ENCODE measurements around the gene FAM184B.
A peak's percentile ranks its signal among the peaks of the same experiment; 100 is the strongest.

Gene FAM184B

DNA sequence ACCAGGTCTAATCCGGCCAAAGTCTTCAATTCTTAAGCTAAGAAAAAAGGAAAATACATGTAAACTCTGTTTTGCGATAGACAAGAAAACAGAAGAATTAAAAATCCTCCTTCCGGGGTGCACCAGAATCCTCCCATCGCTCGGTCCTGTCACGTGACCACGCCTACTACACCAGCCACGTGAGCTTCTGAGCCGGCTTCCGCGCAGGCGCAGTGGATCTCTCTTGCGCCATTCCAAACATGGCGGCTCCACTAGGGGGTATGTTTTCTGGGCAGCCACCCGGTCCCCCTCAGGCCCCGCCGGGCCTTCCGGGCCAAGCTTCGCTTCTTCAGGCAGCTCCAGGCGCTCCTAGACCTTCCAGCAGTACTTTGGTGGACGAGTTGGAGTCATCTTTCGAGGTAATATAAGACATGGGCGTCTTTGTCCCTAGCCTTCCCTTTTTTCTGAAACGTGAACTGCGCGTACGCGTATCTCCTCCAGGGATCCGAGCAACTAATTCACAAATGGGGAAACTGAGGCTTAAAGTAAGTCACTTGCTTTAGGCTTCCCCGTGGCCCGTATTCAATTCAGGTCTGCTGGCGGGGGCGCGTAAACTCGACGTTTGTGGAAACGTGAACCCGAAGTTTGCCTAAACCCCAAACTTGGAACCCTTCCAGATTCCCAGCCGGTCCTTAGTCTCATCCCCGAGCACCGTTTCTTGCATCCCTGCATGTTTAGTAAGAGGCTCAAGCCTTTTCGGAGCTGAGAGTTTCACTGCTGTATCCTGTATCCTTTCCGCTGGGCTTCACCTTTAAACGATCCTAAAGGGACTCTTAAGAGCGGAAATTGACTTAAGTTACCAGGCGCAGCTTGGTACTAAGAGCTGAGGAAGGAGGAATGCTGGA lies 166.8 kb downstream of the FAM184B start, which contains the start of gene MED28:
TSS of gene MED28 (plus strand) at position 226 of the 884 bp plus-strand sequence. CDS start at position 240, 14 bp downstream.
- TF ChIP-seq, protein P1, sequence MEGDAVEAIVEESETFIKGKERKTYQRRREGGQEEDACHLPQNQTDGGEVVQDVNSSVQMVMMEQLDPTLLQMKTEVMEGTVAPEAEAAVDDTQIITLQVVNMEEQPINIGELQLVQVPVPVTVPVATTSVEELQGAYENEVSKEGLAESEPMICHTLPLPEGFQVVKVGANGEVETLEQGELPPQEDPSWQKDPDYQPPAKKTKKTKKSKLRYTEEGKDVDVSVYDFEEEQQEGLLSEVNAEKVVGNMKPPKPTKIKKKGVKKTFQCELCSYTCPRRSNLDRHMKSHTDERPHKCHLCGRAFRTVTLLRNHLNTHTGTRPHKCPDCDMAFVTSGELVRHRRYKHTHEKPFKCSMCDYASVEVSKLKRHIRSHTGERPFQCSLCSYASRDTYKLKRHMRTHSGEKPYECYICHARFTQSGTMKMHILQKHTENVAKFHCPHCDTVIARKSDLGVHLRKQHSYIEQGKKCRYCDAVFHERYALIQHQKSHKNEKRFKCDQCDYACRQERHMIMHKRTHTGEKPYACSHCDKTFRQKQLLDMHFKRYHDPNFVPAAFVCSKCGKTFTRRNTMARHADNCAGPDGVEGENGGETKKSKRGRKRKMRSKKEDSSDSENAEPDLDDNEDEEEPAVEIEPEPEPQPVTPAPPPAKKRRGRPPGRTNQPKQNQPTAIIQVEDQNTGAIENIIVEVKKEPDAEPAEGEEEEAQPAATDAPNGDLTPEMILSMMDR (IDR thresholded peaks at IDR 0.05; ENCODE audit: low read depth, low read length): no peak
- Histone ChIP-seq H3K4me3 (ENCODE audit: low read depth, low read length) (peak within 1 kb of the TSS; percentile 98), H3K4me1 (no peaks in the 10 kb centered on the region)

DNA sequence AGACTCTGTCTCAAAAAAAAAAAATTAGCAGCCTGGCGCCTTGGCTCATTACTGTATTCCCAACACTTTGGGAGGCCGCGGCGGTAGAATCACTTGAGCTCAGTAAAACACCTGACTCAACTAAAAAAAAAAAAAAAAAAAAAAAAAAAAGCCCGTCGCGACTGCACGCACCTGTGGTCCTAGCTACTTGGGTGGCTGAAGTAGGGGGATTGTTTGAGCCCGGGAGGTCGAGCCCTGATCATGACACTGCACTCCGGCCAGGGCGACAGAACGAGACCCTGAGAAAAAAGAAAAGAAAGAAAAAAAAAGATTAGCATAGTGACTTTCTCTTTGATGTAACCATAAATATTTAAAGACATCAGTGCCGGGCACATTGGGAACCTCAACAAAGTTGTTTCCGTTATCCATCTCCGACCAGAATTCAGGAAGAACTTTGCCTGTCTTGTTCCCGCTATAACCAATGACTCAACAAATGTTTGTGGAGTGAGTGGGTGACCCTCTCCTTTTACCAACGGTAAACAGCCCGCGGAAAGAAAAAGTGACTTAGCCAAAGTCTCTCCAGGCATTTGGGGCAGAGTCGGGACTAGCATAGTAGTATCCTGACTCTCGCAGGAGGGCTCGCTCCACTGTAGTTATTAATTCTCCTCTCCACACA lies 167.5 kb downstream of the FAM184B start:
- TF ChIP-seq, protein P1 (IDR thresholded peaks at IDR 0.05; ENCODE audit: low read depth, low read length): no peak
- peaks cover 16% of the 10 kb centered on the region for H3K36me3 ChIP-seq
- H3K27me3 ChIP-seq: no peaks in the 10 kb centered on the region
- H3K4me1 ChIP-seq: no peaks in the 10 kb centered on the region
- peak overlapping the region; percentile 98 for H3K4me3 ChIP-seq (ENCODE audit: low read depth, low read length)
- H3K9me3 ChIP-seq: no peaks in the 10 kb centered on the region
- DNase-seq: peak; percentile 28

More for the DNA sequence above, 166.8 kb downstream of the FAM184B start, which contains the start of gene MED28:
- DNase-seq: peak; percentile 97
- peaks cover 17% of the 10 kb centered on the region for H3K36me3 ChIP-seq
- H3K9me3 ChIP-seq: no peaks in the 10 kb centered on the region
- H3K27me3 ChIP-seq: no peaks in the 10 kb centered on the region

DNA sequence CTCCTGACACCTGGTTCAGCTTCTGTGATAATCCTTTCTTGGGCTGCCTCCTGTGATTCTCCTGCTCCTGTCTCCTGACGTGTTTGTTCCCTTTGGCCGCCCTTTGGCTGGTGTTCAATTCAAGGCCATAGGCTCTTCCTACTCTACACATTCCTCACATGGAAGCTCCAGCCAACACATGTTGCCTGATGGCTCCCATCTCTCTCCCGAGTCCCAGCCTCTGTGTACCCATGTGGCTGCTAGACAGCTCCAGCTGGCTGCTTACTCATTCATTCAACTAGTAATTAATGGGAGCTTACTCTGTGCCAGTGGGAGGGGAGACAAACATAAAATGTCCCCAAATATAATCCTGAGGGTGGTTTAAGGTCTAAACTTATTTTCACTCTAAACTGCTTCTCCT lies 176.2 kb downstream of the FAM184B start:
- Histone ChIP-seq H3K9me3 (no peaks in the 10 kb centered on the region), H3K36me3 (peaks cover 17% of the 10 kb centered on the region), H3K4me1 (no peaks in the 10 kb centered on the region), H3K27me3 (no peaks in the 10 kb centered on the region), H3K4me3 (ENCODE audit: low read depth, low read length) (no peak overlapping the region)
- TF ChIP-seq, protein P1 (IDR thresholded peaks at IDR 0.05; ENCODE audit: low read depth, low read length): no peak
- DNase-seq: no peak

DNA sequence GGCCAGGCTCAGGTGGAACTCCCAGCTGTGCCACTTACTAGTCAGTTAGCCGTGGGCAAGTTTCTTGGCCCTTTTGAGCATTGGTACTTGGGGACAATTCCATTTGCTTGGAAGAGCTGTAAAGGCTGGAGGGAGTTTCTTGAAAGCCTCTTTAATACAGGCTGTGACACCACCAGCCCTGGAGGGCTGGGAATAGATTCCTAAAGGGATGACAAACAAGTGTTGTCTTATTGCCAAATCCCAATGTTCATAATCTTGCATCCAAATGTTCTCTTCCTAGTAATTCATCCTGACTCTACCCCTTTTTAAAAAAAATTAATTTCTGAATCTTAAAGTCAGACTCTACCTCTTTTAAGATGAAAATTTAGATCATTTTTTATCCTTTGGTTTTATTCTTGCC lies 181.6 kb downstream of the FAM184B start:
- no peak for DNase-seq
- Histone ChIP-seq H3K4me3 (ENCODE audit: low read depth, low read length) (no peak overlapping the region), H3K27me3 (no peaks in the 10 kb centered on the region), H3K36me3 (peaks cover 38% of the 10 kb centered on the region), H3K9me3 (no peaks in the 10 kb centered on the region), H3K4me1 (peaks cover 6% of the 10 kb centered on the region; the same call in 1 of the 2 replicates)
- TF ChIP-seq, protein P1 (IDR thresholded peaks at IDR 0.05; ENCODE audit: low read depth, low read length): no peak

DNA sequence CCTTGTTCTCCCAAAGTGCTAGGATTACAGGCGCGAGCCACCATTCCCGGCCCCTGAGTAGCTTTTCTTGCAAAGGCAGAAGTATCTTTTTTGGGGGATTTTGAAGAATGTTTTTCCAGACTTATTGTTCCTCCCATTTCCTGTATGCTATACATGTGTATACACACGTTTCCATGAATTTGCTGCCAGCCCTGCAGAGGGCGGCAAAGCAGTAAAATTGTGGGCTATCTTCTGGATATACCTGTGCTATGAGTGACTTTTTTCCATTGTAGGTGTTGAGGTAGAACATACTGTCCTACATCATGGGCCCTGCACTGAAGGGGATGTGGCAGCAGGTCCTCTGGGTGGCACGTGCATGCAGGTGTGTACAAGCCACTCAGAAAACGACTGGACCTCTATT lies 183.9 kb downstream of the FAM184B start:
- peak; percentile 37 for DNase-seq
- TF ChIP-seq, protein P1 (IDR thresholded peaks at IDR 0.05; ENCODE audit: low read depth, low read length): peak; percentile 64
- H3K4me1 ChIP-seq: peaks cover 10% of the 10 kb centered on the region; the same call in 1 of the 2 replicates
- H3K27me3 ChIP-seq: no peaks in the 10 kb centered on the region
- H3K9me3 ChIP-seq: no peaks in the 10 kb centered on the region
- peaks cover 53% of the 10 kb centered on the region for H3K36me3 ChIP-seq
- no peak overlapping the region for H3K4me3 ChIP-seq (ENCODE audit: low read depth, low read length)

Measured in BE2C (cell line).